Progenitor cell of endocrine pancreas (in vitro differentiated cells): ENCODE data around the gene MPP3. TPM values are rescaled to one million over a fixed set of nuclear protein-coding genes. Genes with fewer than 3 reads are reported as not detected.

Experiments used
- DNase-seq: peaks from one replicate; pipeline ENCODE4 v3.0.0; 2021; ENCODE audit warnings: low spot score; ENCODE audit not compliant: unreplicated experiment
- H3K27ac Mint-ChIP-seq: 2 replicates; pipeline ENCODE4 v1.8.0; 2021; ENCODE audit warnings: mild to moderate bottlenecking, moderate library complexity, mixed read lengths
- H3K27me3 Mint-ChIP-seq: 2 replicates; pipeline ENCODE4 v1.8.0; 2021; ENCODE audit warnings: mixed read lengths
- H3K36me3 Mint-ChIP-seq: 2 replicates; pipeline ENCODE4 v1.8.0; 2022; ENCODE audit warnings: mixed read lengths; ENCODE audit not compliant: insufficient read depth
- H3K4me1 Mint-ChIP-seq: 2 replicates; pipeline ENCODE4 v1.8.0; 2021; ENCODE audit warnings: low read depth, mixed read lengths
- H3K4me3 Mint-ChIP-seq: 2 replicates; pipeline ENCODE4 v1.8.0; 2021; ENCODE audit warnings: low read depth, mild to moderate bottlenecking, moderate library complexity, mixed read lengths
- H3K9me3 Mint-ChIP-seq: 2 replicates; pipeline ENCODE4 v1.8.0; 2021; ENCODE audit warnings: low read depth, mixed read lengths
- CTCF ChIP-seq: fragments of 200-600 bp; sonication (generic); IDR thresholded peaks from one replicate; pipeline ENCODE4 v1.5.0; 2021; ENCODE audit warnings: antibody characterized with exemption, mild to moderate bottlenecking; ENCODE audit not compliant: unreplicated experiment
- total RNA-seq: library from RNA; stranded (reverse); gene quantifications from 2 replicates; pipeline ENCODE4 v1.2.1, GENCODE V29; 2021

The MPP3 gene
- total RNA-seq, 1 donor from 2014 or later = 12.6 TPM

GRCh38 chr17:43791589-43791988 is 41.4 kb downstream of the MPP3 start:
- Mint-ChIP-seq H3K9me3 (peaks cover 14% of the 10 kb centered on the region), H3K27ac (no peak overlapping the region), H3K27me3 (peaks cover 7% of the 10 kb centered on the region), H3K4me3 (no peak overlapping the region), H3K4me1 (no peaks in the 10 kb centered on the region), H3K36me3 (no peaks in the 10 kb centered on the region)
- no peak for TF ChIP-seq CTCF
- no peak for DNase-seq

- no peak for DNase-seq
These were observed 42.5 kb downstream of the MPP3 start for GRCh38 chr17:43790311-43790940.

GRCh38 chr17:43789482-43789881 is 43.5 kb downstream of the MPP3 start:
- H3K4me3 Mint-ChIP-seq = no peak overlapping the region

More at GRCh38 chr17:43790311-43790940, 42.5 kb downstream of the MPP3 start:
- Mint-ChIP-seq H3K36me3 (no peaks in the 10 kb centered on the region), H3K9me3 (peaks cover 14% of the 10 kb centered on the region), H3K4me3 (no peak overlapping the region), H3K4me1 (no peaks in the 10 kb centered on the region), H3K27me3 (peaks cover 7% of the 10 kb centered on the region), H3K27ac (no peak overlapping the region)
- no peak for TF ChIP-seq CTCF

GRCh38 chr17:43788540-43788939 is 44.4 kb downstream of the MPP3 start:
- no peak for TF ChIP-seq CTCF
- Mint-ChIP-seq H3K9me3 (peaks cover 7% of the 10 kb centered on the region), H3K27ac (no peak overlapping the region), H3K36me3 (no peaks in the 10 kb centered on the region), H3K4me3 (no peak overlapping the region), H3K27me3 (peaks cover 13% of the 10 kb centered on the region), H3K4me1 (no peaks in the 10 kb centered on the region)
- no peak for DNase-seq

More at GRCh38 chr17:43789482-43789881, 43.5 kb downstream of the MPP3 start:
- H3K9me3 Mint-ChIP-seq = peaks cover 9% of the 10 kb centered on the region
- no peak overlapping the region for H3K27ac Mint-ChIP-seq
- peaks cover 11% of the 10 kb centered on the region for H3K27me3 Mint-ChIP-seq
- H3K36me3 Mint-ChIP-seq = no peaks in the 10 kb centered on the region
- TF ChIP-seq CTCF = no peak
- H3K4me1 Mint-ChIP-seq = no peaks in the 10 kb centered on the region
- no peak for DNase-seq

GRCh38 chr17:43787728-43788127 is 45.2 kb downstream of the MPP3 start:
- no peak overlapping the region for H3K27ac Mint-ChIP-seq
- H3K27me3 Mint-ChIP-seq = peaks cover 16% of the 10 kb centered on the region
- no peak overlapping the region for H3K4me3 Mint-ChIP-seq
- peaks cover 5% of the 10 kb centered on the region for H3K9me3 Mint-ChIP-seq
- no peaks in the 10 kb centered on the region for H3K36me3 Mint-ChIP-seq
- no peaks in the 10 kb centered on the region for H3K4me1 Mint-ChIP-seq
- DNase-seq = no peak
- no peak for TF ChIP-seq CTCF
